C4-2B (cell line): ENCODE data around the gene METTL22.

Source experiments
- ZFX ChIP-seq: fragments of 450-650 bp; IDR thresholded peaks from 2 replicates; pipeline ENCODE4 v1.6.1; 2017
- TF ChIP-seq, protein P1 (sequence below): fragments of 450-650 bp; conservative IDR thresholded peaks from 2 replicates; pipeline ENCODE4 v1.5.1; 2017; ENCODE audit warnings: mild to moderate bottlenecking

DNA sequence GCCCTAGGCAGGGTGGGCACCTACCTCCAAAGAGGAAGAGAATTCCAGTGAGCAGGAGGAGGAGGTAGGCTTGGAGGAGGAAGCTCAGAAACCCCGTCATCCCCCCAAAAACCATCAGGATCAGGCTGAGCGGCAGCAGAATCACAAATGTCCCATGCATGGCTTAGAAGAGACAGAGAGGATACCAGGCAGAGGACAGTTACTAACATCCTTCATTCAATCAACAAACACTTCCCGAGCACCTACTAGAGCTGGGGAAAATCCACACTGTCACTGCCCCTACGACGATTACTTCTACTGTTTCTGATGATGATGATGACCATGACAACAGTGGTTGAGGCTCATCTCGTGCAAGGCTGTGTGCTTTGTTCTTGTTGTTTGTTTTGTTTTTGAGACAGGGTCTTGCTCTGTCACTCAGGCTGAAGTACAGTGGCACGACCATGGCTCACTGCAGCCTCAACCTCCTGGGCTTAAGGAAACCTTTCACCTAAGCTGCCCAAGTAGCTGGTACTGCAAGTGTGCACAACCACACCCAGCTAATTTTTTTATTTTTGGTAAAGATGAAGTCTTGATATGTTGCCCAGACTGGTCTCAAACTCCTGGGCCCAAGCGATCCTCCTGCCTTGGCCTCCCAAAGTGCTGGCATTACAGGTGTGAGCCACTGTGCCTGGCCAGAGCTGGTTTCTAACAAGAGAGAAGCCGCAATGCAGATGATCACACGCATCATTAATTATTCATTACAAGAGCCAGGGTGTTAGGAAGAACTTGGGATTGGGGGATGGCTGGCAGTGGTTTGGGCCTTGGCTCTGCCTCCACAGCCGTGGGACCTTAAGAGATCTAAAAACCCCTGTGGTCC, 49.2 kb upstream of the METTL22 start:
- TF ChIP-seq, protein P1, sequence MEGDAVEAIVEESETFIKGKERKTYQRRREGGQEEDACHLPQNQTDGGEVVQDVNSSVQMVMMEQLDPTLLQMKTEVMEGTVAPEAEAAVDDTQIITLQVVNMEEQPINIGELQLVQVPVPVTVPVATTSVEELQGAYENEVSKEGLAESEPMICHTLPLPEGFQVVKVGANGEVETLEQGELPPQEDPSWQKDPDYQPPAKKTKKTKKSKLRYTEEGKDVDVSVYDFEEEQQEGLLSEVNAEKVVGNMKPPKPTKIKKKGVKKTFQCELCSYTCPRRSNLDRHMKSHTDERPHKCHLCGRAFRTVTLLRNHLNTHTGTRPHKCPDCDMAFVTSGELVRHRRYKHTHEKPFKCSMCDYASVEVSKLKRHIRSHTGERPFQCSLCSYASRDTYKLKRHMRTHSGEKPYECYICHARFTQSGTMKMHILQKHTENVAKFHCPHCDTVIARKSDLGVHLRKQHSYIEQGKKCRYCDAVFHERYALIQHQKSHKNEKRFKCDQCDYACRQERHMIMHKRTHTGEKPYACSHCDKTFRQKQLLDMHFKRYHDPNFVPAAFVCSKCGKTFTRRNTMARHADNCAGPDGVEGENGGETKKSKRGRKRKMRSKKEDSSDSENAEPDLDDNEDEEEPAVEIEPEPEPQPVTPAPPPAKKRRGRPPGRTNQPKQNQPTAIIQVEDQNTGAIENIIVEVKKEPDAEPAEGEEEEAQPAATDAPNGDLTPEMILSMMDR, result no peak
- TF ChIP-seq ZFX, result no peak
